SU-DHL-6 (cell line): ENCODE measurements around the gene EDARADD.

Experiments used
- H2AFZ ChIP-seq: fragments of 200-600 bp; sonication (generic); 2 replicates; pipeline ENCODE4 v1.6.1; 2014; ENCODE audit warnings: low read depth, mild to moderate bottlenecking, moderate library complexity, mixed read lengths, antibody characterized with exemption, low read length; ENCODE audit not compliant: severe bottlenecking
- H3F3A ChIP-seq: fragments of 200-600 bp; shearing (Covaris generic); 2 replicates; pipeline ENCODE4 v1.6.0; 2016; ENCODE audit warnings: antibody characterized with exemption, mild to moderate bottlenecking; ENCODE audit not compliant: insufficient read depth
- H3K27ac ChIP-seq: fragments of 200-600 bp; sonication (generic); 2 replicates; pipeline ENCODE4 v1.5.1; 2016; ENCODE audit warnings: low read depth, mild to moderate bottlenecking, low read length, moderate library complexity, mixed read lengths
- H3K27me3 ChIP-seq: fragments of 200-600 bp; sonication (generic), shearing (Covaris generic); 2 replicates; pipeline ENCODE4 v1.6.0; 2014; ENCODE audit warnings: mild to moderate bottlenecking, low read length
- H3K36me3 ChIP-seq: fragments of 200-600 bp; sonication (generic); 2 replicates; pipeline ENCODE4 v1.6.1; 2014; ENCODE audit warnings: mild to moderate bottlenecking, low read length, mixed read lengths
- H3K4me2 ChIP-seq: fragments of 300-600, 200-600 bp; shearing (Covaris generic), sonication (generic); 2 replicates; pipeline ENCODE4 v1.6.0; 2014; ENCODE audit warnings: low read length, low read depth, mild to moderate bottlenecking; ENCODE audit not compliant: poor library complexity, severe bottlenecking
- H3K4me3 ChIP-seq: fragments of 200-600 bp; sonication (generic); 2 replicates; pipeline ENCODE4 v1.5.1; 2014; ENCODE audit warnings: antibody characterized with exemption, low read length, mild to moderate bottlenecking, mixed read lengths; ENCODE audit not compliant: insufficient read depth, poor library complexity, severe bottlenecking
- H3K79me2 ChIP-seq: fragments of 200-600 bp; sonication (generic); 2 replicates; pipeline ENCODE4 v1.6.1; 2014; ENCODE audit warnings: mild to moderate bottlenecking, low read length, moderate library complexity; ENCODE audit not compliant: insufficient read depth
- H3K9ac ChIP-seq: fragments of 200-600 bp; sonication (generic); 2 replicates; pipeline ENCODE4 v1.7.0; 2014; ENCODE audit warnings: mild to moderate bottlenecking, low read length
- H3K9me2 ChIP-seq: fragments of 200-600 bp; sonication (generic); replicated peaks from 2 replicates; pipeline ENCODE4 v1.6.1; 2014; ENCODE audit warnings: low read length; ENCODE audit not compliant: insufficient read depth
- H3K9me3 ChIP-seq: fragments of 200-600 bp; sonication (generic); 2 replicates; pipeline ENCODE4 v1.6.1; 2014; ENCODE audit warnings: low read length, mixed read lengths; ENCODE audit not compliant: insufficient read depth
- H4K20me1 ChIP-seq: fragments of 200-600 bp; sonication (generic); 2 replicates; pipeline ENCODE4 v1.6.1; 2014; ENCODE audit warnings: low read depth, mild to moderate bottlenecking, antibody characterized with exemption, low read length, moderate library complexity, mixed read lengths
- CTCF ChIP-seq: fragments of 200-600 bp; sonication (generic); IDR thresholded peaks from one replicate; pipeline ENCODE4 v1.5.1; 2017; ENCODE audit warnings: antibody characterized with exemption, mild to moderate bottlenecking, low read length, moderate library complexity; ENCODE audit not compliant: insufficient read depth, poor library complexity, severe bottlenecking
- EZH2phosphoT487 ChIP-seq: fragments of 200-600 bp; sonication (generic), shearing (Covaris generic); conservative IDR thresholded peaks from 2 replicates; pipeline ENCODE4 v1.6.1; 2018; ENCODE audit warnings: mild to moderate bottlenecking, antibody characterized with exemption, low read length, moderate library complexity, mixed read lengths

The EDARADD gene

GRCh38 chr1:236465231-236465958, 71.3 kb downstream of the EDARADD start:
- Histone ChIP-seq H3F3A (no peaks in the 10 kb centered on the region), H3K9me3 (no peaks in the 10 kb centered on the region), H2AFZ (no peak overlapping the region), H3K27me3 (0 out of 2 replicates have a peak, but pooled peaks cover 6% of the 10 kb centered on the region), H3K36me3 (no peaks in the 10 kb centered on the region), H3K27ac (no peak overlapping the region), H3K4me3 (no peak overlapping the region), H4K20me1 (no peaks in the 10 kb centered on the region), H3K9me2 (no peaks in the 10 kb centered on the region), H3K4me2 (no peak overlapping the region), H3K9ac (no peak overlapping the region), H3K79me2 (no peaks in the 10 kb centered on the region)
- TF ChIP-seq EZH2phosphoT487 = no peak
- no peak for TF ChIP-seq CTCF

GRCh38 chr1:236465959-236466303, 71.8 kb downstream of the EDARADD start:
- Histone ChIP-seq H3K9me3 (no peaks in the 10 kb centered on the region), H3K4me3 (no peak overlapping the region), H3K9ac (no peak overlapping the region), H3K4me2 (no peak overlapping the region), H3F3A (no peaks in the 10 kb centered on the region), H3K27me3 (0 out of 2 replicates have a peak, but pooled peaks cover 6% of the 10 kb centered on the region), H4K20me1 (no peaks in the 10 kb centered on the region), H3K79me2 (no peaks in the 10 kb centered on the region), H2AFZ (no peak overlapping the region), H3K36me3 (no peaks in the 10 kb centered on the region), H3K9me2 (no peaks in the 10 kb centered on the region), H3K27ac (no peak overlapping the region)
- TF ChIP-seq EZH2phosphoT487 (no peak), CTCF (no peak)

- H3K79me2 ChIP-seq = no peaks in the 10 kb centered on the region
- H3K9me2 ChIP-seq = no peaks in the 10 kb centered on the region
- H3K27ac ChIP-seq = no peak overlapping the region
- no peaks in the 10 kb centered on the region for H3K9me3 ChIP-seq
- TF ChIP-seq EZH2phosphoT487 (no peak), CTCF (no peak)
- H3F3A ChIP-seq = no peaks in the 10 kb centered on the region
- no peak overlapping the region for H3K4me2 ChIP-seq
- H3K36me3 ChIP-seq = no peaks in the 10 kb centered on the region
- H3K9ac ChIP-seq = no peak overlapping the region
- H3K4me3 ChIP-seq = no peak overlapping the region
- H3K27me3 ChIP-seq = 0 out of 2 replicates have a peak, but pooled peaks cover 4% of the 10 kb centered on the region
- no peaks in the 10 kb centered on the region for H4K20me1 ChIP-seq
- H2AFZ ChIP-seq = no peak overlapping the region
Measured at GRCh38 chr1:236467327-236467641, 73.2 kb downstream of the EDARADD start.

- H3K4me2 ChIP-seq = no peak overlapping the region
- no peak for TF ChIP-seq EZH2phosphoT487
- TF ChIP-seq CTCF = no peak
- no peaks in the 10 kb centered on the region for H3K36me3 ChIP-seq
- H3K9me3 ChIP-seq = no peaks in the 10 kb centered on the region
- H3K4me3 ChIP-seq = no peak overlapping the region
- no peak overlapping the region for H3K9ac ChIP-seq
- H4K20me1 ChIP-seq = no peaks in the 10 kb centered on the region
- H3K27me3 ChIP-seq = no peaks in the 10 kb centered on the region
- H3K9me2 ChIP-seq = no peaks in the 10 kb centered on the region
- no peak overlapping the region for H3K27ac ChIP-seq
- no peaks in the 10 kb centered on the region for H3F3A ChIP-seq
- no peaks in the 10 kb centered on the region for H3K79me2 ChIP-seq
- no peak overlapping the region for H2AFZ ChIP-seq
Measured at GRCh38 chr1:236468625-236469024, 74.5 kb downstream of the EDARADD start.
